HL-60 (cell line): ENCODE results near the gene CCDC6.

Source experiments
- DNase-seq, 2 experiments: peaks; one replicate each; pipeline ENCODE4 v3.0.0-alpha.2; 2010 to 2020; ENCODE audit warnings: low read depth in 1 of 2, low spot score in 1 of 2
- H3K27ac ChIP-seq: fragments of 250-450 bp; sonication (Bioruptor Pico); replicated peaks from 2 replicates; pipeline ENCODE4 v1.5.1; 2020; ENCODE audit warnings: mild to moderate bottlenecking, moderate library complexity
- H3K27me3 ChIP-seq: fragments of 250-450 bp; sonication (Bioruptor Pico); 2 replicates; pipeline ENCODE4 v1.5.1; 2021; ENCODE audit warnings: mild to moderate bottlenecking, moderate library complexity; ENCODE audit not compliant: insufficient read depth, poor library complexity, severe bottlenecking
- H3K4me3 ChIP-seq: replicated peaks from 2 replicates; pipeline ENCODE4 v1.5.1; 2011; ENCODE audit warnings: mild to moderate bottlenecking, control low read depth, low read length; ENCODE audit not compliant: insufficient read depth
- CTCF ChIP-seq: IDR thresholded peaks from one replicate; pipeline ENCODE4 v1.5.1; 2011; ENCODE audit warnings: low read length, control low read depth, inconsistent platforms; ENCODE audit not compliant: insufficient read depth
- GABPA ChIP-seq: IDR thresholded peaks from 2 replicates; pipeline ENCODE4 v1.6.1; 2012; ENCODE audit warnings: low read depth
- POLR2AphosphoS5 ChIP-seq: IDR thresholded peaks from 2 replicates; pipeline ENCODE4 v1.6.1; 2012; ENCODE audit warnings: low read depth
- REST ChIP-seq: IDR thresholded peaks from 2 replicates; pipeline ENCODE4 v1.6.1; 2012; ENCODE audit warnings: low read depth; ENCODE audit not compliant: insufficient replicate concordance
- SPI1 ChIP-seq: IDR thresholded peaks from 2 replicates; pipeline ENCODE4 v1.6.1; 2012; ENCODE audit warnings: low read depth, mild to moderate bottlenecking, borderline replicate concordance

The CCDC6 gene

GRCh38 chr10:59814878-59815277 is 91.5 kb downstream of the CCDC6 start:
- no peak overlapping the region for H3K4me3 ChIP-seq
- H3K27me3 ChIP-seq, result no peaks in the 10 kb centered on the region
- no peak overlapping the region for H3K27ac ChIP-seq
- TF ChIP-seq GABPA (no peak), SPI1 (no peak), POLR2AphosphoS5 (no peak), CTCF (no peak), REST (no peak)
- DNase-seq, result no peak

- Histone ChIP-seq H3K27me3 (no peaks in the 10 kb centered on the region), H3K27ac (no peak overlapping the region), H3K4me3 (no peak overlapping the region)
- DNase-seq, result no peak
- no peak for TF ChIP-seq POLR2AphosphoS5
These were observed 93.7 kb downstream of the CCDC6 start for GRCh38 chr10:59812519-59813122.

GRCh38 chr10:59809644-59809974 is 96.7 kb downstream of the CCDC6 start:
- no peak for TF ChIP-seq REST
- no peak for TF ChIP-seq SPI1
- no peak for TF ChIP-seq GABPA
- no peak for TF ChIP-seq POLR2AphosphoS5
- no peak for TF ChIP-seq CTCF
- no peaks in the 10 kb centered on the region for H3K27me3 ChIP-seq
- H3K27ac ChIP-seq, result no peak overlapping the region
- no peak overlapping the region for H3K4me3 ChIP-seq
- DNase-seq, result no peak

GRCh38 chr10:59808896-59809643 is 97.3 kb downstream of the CCDC6 start:
- no peak overlapping the region for H3K4me3 ChIP-seq
- DNase-seq, result peak in 1 of 2 experiments; percentile 76
- TF ChIP-seq CTCF (peak; percentile 71), GABPA (no peak), POLR2AphosphoS5 (no peak), SPI1 (no peak)
- no peaks in the 10 kb centered on the region for H3K27me3 ChIP-seq
- H3K27ac ChIP-seq, result no peak overlapping the region
